A172 (cell line): ENCODE results near the gene INHBB. TPM values are rescaled to one million over a fixed set of nuclear protein-coding genes. Genes with fewer than 3 reads are reported as not detected.

Experiments used
- DNase-seq: peaks from one replicate; pipeline ENCODE4 v3.0.0-alpha.2; 2015; ENCODE audit warnings: low spot score
- total RNA-seq: library from RNA; depleted of rRNA; stranded (reverse); fragments of >200 nt; shearing (Covaris generic); gene quantifications from 2 replicates; pipeline ENCODE4 v1.2.3, GENCODE V29; 2014; rRNA removed

Gene INHBB
- total RNA-seq, 1 experiment from 2014 or later, result 0.16 TPM

DNA sequence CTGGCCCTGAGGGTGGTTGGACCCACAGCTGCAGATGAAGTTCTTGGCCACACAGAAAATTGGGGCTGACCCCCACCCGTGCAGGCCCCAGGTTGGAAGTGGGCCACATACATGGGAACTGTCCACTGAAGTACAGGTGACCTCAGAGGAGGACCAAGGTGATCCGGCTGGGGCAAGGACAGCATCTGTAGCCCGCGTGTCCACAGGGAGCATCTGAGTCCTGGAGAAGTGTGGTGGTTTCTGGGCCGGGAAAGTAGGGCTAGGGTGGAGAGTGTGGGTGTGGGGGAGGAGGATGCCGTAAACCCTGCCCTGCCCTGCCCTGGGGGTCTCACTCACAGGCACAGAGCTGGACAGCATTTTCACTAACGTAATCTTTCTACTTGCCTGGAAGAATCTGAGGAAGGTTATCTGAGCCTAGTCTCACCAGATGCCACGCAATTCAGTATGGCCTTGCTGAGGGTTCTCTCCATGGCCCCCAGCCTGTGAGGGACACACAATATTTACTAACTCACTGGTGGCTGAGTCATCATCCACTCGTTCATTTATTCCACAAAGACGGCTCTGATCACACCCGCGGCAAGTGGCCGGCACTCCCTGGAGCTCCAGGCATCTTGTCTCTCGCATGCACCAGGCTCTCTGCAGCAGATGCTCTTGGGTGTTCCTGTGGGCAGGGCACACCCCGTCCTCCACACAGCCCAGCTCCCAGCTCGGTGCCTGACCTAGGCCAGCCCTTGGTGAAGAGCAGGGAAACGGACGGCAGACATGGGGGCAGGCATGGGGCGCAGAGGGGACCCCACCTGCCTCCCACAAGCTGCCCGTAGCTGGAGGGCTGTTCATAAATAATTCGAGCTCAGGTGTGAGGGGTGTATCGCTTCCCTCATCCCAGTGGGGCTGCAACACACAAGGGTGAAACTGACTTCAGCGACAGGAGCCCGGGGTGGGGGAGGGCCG, 51.2 kb downstream of the INHBB start:
- peak; percentile 35 for DNase-seq

DNA sequence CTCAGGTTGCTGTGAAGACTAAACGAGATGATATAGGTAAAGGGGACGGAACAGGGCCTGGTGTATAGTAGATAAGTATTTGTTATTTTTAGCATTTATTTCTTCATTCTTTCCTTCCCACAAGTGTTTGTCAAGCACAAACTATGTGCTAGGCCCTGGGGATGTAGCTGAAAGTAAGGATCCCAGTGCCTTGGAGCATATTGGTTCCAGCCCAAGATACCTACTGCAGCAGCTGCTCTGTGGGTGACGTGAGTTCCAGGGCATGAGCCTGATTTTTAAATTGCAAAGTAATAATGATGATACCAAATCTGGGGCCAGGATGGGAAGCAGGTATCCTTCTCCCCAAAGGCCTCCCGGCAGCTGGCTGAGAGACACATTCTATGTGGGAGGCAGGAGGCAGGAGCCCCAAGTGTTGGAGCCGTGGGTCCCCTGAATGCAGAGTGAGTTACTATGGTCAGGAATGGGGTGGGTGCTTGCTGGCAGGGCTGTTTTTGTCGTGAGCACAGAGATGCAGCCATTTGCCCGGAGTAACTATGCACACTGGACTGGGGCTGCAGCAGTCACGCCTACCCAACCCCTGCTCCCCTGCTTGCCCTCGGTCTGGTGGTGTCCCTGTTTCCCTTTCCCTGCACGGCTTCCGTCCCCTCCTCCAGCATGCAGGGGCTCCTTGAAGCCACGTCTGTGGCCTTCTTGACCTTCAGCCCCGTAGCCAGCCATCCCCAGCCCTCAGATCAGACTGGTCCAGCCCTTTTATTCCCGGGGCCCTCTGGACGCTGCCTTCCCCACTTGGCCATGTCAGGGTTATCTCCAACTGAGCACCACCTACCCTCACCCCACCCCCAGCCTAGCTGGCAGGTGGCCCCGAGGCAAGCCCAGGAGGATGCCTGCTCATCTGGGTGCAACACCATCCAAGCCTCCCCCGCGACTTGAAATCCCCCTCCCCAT, 52.4 kb downstream of the INHBB start:
- no peak for DNase-seq

DNA sequence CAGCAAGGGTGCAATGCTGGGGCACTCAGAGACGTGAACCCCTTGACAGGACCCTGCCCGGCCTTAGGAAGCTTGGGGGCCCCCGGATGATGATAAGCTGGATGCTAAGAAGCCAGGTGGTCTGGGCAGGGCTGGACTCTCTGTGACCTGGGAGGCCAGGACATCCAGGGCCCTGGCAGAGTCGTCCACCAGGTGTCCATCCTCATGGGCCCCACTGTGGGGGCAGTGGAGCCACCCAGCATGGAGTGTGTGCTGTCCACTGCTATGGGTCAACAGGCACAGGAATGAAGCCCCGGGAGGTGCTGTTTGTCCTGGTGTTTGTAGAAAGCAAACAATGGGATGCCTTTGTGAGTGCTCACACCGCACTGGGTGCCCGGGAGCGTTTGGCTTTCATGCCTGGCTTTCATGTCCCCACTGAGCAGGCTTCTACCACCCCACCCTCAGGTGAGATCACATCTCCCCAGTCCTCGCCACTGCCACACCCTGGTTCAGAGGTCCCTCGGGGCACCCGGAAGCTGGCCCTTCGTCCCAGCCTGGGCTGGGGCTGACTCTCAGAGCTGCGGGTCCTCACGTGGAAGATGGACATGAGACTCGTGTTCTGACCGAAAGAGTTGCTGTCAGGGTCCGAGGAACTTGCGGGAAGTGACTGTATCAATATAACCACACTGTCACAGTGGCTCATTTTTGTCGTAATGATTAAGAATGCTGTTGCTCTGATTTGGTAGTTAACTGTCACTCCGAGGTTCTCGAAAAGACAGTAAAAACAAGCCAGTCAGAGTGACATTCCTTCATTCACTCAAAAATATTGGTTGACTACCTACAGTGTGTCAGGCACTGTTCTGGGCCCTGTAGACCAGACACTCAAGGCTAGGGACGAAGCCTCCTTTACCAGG, 53.3 kb downstream of the INHBB start:
- DNase-seq, result peak; percentile 49

- DNase-seq, result no peak
These were observed 53.9 kb downstream of the INHBB start for GRCh38 chr2:120399889-120400240.

- DNase-seq, result no peak
These were observed 54.6 kb downstream of the INHBB start for GRCh38 chr2:120400551-120400950.

Other genes starting within 250 kb of the INHBB start
- 36.9 and 38.1 TPM in 2 replicates for gene TMEM185B, start 122.7 kb upstream of the INHBB start, total RNA-seq
- 112 and 126 TPM in 2 replicates for gene RALB, start 93.3 kb upstream of the INHBB start, total RNA-seq